ENCODE measurements around the gene CAMK4.
"Not testable (repeated sequence)": the region's sequence is repeated elsewhere in the genome, so short reads cannot be mapped to it uniquely, and the experiment has no call there.

Gene CAMK4

GRCh38 chr5:111399113-111399512 is 174.9 kb downstream of the CAMK4 start:
- intact Hi-C loops (cut with DNase I), result no loop called here
- DNase-seq, result no peak

GRCh38 chr5:111401906-111402305 is 177.7 kb downstream of the CAMK4 start:
- peak in 5 of 42 donors; percentile 17 to 31 (median 28) for DNase-seq
- intact Hi-C loops (cut with DNase I), result no loop called here

GRCh38 chr5:111404270-111404769 is 180.1 kb downstream of the CAMK4 start:
- no peak for DNase-seq

GRCh38 chr5:111407562-111407961 is 183.4 kb downstream of the CAMK4 start:
- no peak for DNase-seq
- intact Hi-C loops (cut with DNase I), result no loop called here

More at GRCh38 chr5:111404270-111404769, 180.1 kb downstream of the CAMK4 start:
- intact Hi-C loops (cut with DNase I), result no loop called here

- intact Hi-C loops (cut with DNase I), result no loop called here
- DNase-seq, result no peak
Observed at GRCh38 chr5:111408817-111409216, 184.6 kb downstream of the CAMK4 start.

GRCh38 chr5:111409266-111409665 is 185.1 kb downstream of the CAMK4 start:
- DNase-seq; intact Hi-C loops (cut with DNase I): not testable (repeated sequence)

- intact Hi-C loops (cut with DNase I); DNase-seq: not testable (repeated sequence)
Observed at GRCh38 chr5:111410067-111410466, 185.9 kb downstream of the CAMK4 start.

GRCh38 chr5:111411301-111411700 is 187.1 kb downstream of the CAMK4 start:
- DNase-seq, result no peak
- intact Hi-C loops (cut with DNase I), result no loop called here

- intact Hi-C loops (cut with DNase I), result no loop called here
- no peak for DNase-seq
Observed at GRCh38 chr5:111412593-111412992, 188.4 kb downstream of the CAMK4 start.

- DNase-seq, result no peak
- intact Hi-C loops (cut with DNase I), result no loop called here
Observed at GRCh38 chr5:111415053-111415452, 190.9 kb downstream of the CAMK4 start.

- intact Hi-C loops (cut with DNase I), result no loop called here
- no peak for DNase-seq
Observed at GRCh38 chr5:111422245-111422644, 198.1 kb downstream of the CAMK4 start.

- no peak for DNase-seq
- intact Hi-C loops (cut with DNase I), result no loop called here
Observed at GRCh38 chr5:111422747-111423720, 198.8 kb downstream of the CAMK4 start.

GRCh38 chr5:111425205-111425604 is 201.0 kb downstream of the CAMK4 start:
- peak in 23 of 42 donors; percentile 7 to 74 (median 36) for DNase-seq
- intact Hi-C loops (cut with DNase I), result no loop called here

- intact Hi-C loops (cut with DNase I), result no loop called here
- DNase-seq, result no peak
Observed at GRCh38 chr5:111427762-111428161, 203.6 kb downstream of the CAMK4 start.

GRCh38 chr5:111432883-111433536 is 208.8 kb downstream of the CAMK4 start:
- intact Hi-C loops (cut with DNase I), result no loop called here
- no peak for DNase-seq

- intact Hi-C loops (cut with DNase I), result no loop called here
- DNase-seq, result no peak
Observed at GRCh38 chr5:111434800-111435199, 210.6 kb downstream of the CAMK4 start.

GRCh38 chr5:111439473-111440075 is 215.4 kb downstream of the CAMK4 start:
- DNase-seq, result no peak
- intact Hi-C loops (cut with DNase I), result no loop called here

- intact Hi-C loops (cut with DNase I), result no loop called here
- no peak for DNase-seq
Observed at GRCh38 chr5:111447099-111447498, 222.9 kb downstream of the CAMK4 start.

- DNase-seq, result no peak
- intact Hi-C loops (cut with DNase I), result no loop called here
Observed at GRCh38 chr5:111447822-111448221, 223.6 kb downstream of the CAMK4 start.

GRCh38 chr5:111453295-111453694 is 229.1 kb downstream of the CAMK4 start:
- DNase-seq, result no peak
- intact Hi-C loops (cut with DNase I), result no loop called here

All from head of caudate nucleus (tissue), 42 donors.